GM06990 (cell line): ENCODE data around the gene MYO16.

Experiments
- DNase-seq: peaks from one replicate; pipeline ENCODE4 v3.0.0-alpha.2; 2011; ENCODE audit not compliant: insufficient read length; ENCODE audit errors: extremely low read depth
- H3K27me3 ChIP-seq: replicated peaks from 2 replicates; pipeline ENCODE4 v1.6.0; 2011; ENCODE audit warnings: low read length; ENCODE audit not compliant: control insufficient read depth, insufficient read depth
- H3K36me3 ChIP-seq: 2 replicates; pipeline ENCODE4 v1.5.1; 2011; ENCODE audit warnings: low read length; ENCODE audit not compliant: control insufficient read depth, insufficient read depth
- H3K4me3 ChIP-seq: replicated peaks from 2 replicates; pipeline ENCODE4 v1.5.1; 2011; ENCODE audit warnings: low read depth, mild to moderate bottlenecking, control low read depth, low read length
- TF ChIP-seq, protein P1 (sequence below): IDR thresholded peaks from 2 replicates; pipeline ENCODE4 v1.5.1; 2011; ENCODE audit warnings: low read length, control low read depth, mild to moderate bottlenecking, inconsistent platforms; ENCODE audit not compliant: insufficient read depth, poor library complexity, severe bottlenecking

MYO16 gene

DNA sequence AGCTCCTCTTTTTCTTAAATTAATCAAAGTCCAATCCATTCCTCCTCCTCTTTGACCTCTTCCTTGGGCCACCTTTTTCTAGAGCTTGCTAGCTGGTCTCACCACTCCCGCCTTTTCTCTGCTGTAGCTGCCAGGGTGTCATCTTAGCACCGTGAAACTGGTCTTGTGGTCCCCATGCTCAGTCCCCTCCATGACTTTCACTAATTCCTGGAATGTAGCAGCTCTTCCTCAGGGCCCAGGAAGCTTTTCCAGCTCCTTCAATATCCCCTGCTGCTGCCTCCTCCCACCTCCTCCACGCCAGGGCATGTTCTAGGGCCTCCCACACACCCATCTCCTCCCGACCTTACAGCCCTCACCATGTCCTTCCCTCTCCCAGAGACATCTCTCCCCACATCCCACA, 222.2 kb downstream of the MYO16 start:
- Histone ChIP-seq H3K36me3 (no peaks in the 10 kb centered on the region), H3K27me3 (no peaks in the 10 kb centered on the region), H3K4me3 (no peak overlapping the region)
- DNase-seq, result no peak
- TF ChIP-seq, protein P1, sequence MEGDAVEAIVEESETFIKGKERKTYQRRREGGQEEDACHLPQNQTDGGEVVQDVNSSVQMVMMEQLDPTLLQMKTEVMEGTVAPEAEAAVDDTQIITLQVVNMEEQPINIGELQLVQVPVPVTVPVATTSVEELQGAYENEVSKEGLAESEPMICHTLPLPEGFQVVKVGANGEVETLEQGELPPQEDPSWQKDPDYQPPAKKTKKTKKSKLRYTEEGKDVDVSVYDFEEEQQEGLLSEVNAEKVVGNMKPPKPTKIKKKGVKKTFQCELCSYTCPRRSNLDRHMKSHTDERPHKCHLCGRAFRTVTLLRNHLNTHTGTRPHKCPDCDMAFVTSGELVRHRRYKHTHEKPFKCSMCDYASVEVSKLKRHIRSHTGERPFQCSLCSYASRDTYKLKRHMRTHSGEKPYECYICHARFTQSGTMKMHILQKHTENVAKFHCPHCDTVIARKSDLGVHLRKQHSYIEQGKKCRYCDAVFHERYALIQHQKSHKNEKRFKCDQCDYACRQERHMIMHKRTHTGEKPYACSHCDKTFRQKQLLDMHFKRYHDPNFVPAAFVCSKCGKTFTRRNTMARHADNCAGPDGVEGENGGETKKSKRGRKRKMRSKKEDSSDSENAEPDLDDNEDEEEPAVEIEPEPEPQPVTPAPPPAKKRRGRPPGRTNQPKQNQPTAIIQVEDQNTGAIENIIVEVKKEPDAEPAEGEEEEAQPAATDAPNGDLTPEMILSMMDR, result no peak

DNA sequence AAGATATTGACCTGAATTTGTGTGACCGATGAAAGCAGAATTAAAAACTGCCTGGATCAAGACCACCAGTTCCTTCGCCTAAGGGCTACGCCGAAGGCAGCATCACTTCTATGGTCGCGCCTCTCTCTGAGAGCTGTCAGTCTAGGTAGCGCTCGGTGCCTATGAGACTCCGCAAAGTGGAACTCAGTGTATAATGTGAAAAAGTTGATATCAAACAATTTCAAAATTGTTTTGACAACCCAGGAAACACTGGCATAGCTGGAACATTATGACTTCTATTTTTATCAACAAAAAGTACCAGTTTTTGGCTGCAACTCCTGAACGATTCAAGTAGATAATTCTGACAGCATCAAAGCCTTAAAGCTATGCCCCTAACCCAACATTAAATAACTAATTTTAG, 223.6 kb downstream of the MYO16 start:
- TF ChIP-seq, protein P1, result no peak
- H3K27me3 ChIP-seq, result no peaks in the 10 kb centered on the region
- no peaks in the 10 kb centered on the region for H3K36me3 ChIP-seq
- H3K4me3 ChIP-seq, result no peak overlapping the region
- DNase-seq, result no peak

DNA sequence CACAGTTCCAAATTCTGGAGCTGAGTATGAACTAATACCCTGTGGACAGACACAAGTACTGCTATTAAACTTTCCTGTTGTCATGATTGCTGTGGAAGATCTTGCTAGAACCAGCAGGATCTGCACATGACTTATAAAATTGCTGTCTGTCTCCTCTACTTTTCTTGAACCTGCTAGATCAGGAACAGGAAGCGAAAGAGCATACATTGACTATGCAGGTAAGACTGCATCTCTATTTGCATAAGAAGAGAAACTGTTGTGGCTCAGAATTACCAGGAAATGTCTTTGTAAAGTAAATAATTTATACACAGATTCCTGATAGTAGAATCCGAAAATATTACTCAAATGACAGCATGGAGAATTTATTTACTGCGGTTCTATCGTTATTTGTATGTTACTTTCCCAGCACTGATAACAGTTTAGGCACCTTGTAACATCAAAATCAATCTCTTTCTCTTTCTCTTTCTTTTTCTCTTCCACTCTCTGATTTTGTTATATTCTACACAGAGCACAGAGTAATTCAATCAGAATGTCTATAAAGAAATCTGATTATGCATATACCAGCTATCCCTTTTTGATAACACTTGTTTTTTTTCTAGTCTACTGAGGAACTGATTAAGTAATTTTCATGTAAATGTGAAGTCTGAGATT, 226.5 kb downstream of the MYO16 start:
- TF ChIP-seq, protein P1, result no peak
- no peaks in the 10 kb centered on the region for H3K27me3 ChIP-seq
- no peak overlapping the region for H3K4me3 ChIP-seq
- no peaks in the 10 kb centered on the region for H3K36me3 ChIP-seq
- no peak for DNase-seq

DNA sequence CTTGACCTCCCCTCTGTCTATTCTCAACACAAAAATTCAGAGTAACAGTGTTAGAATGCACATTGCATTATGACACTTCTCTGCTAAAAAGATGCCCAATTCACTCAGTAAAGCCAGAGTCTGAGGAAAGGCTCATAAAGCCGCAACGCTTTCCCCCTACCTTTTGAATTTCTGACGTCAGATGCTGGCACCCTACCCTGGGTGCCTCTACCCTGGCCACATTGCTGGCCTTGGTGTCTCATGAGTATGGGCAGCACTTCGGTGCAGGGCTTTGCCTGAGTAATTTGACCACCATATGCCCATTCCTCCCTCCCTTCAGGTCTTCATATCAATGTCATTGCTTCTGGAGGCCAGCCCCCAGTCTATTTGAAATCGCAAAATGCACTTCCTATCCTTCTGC, 229.3 kb downstream of the MYO16 start:
- Histone ChIP-seq H3K27me3 (no peaks in the 10 kb centered on the region), H3K36me3 (no peaks in the 10 kb centered on the region), H3K4me3 (no peak overlapping the region)
- TF ChIP-seq, protein P1, result no peak
- no peak for DNase-seq

DNA sequence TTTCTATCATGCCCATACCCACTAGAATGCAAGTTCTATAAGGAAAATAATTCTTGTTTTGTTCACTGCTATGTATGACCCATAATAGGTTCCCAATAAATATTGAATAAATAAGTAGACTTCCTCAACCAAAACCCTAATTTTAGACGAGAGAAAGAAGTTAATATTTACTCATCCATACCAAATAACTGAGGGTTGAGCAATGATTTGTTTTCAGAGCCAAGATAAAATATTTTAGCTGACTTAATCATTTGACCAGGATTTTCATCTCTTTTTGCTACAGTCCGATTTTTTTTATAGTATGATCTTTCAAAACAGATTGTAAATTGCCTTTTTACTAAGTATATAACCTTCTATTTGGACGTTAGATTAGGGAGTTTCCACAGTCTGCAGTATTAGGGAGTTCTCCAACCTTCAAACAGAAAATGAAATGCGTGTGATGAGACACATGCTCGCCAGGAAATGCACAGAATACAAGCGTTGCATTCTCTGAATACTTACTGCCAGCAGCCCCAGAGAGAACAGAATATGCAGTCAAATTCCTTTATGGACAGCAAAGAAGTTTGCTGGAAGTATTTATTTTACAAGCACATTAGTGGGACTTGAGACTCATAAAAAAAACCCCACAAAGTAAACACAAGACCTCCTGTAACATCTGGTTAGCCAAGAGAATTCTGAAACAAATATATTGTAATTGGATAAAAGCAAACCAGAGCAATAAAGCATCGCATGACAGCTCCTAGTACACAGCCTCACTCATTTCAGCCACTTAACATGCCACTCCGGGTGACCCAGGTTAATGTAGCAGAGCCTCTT, 230.0 kb downstream of the MYO16 start:
- H3K27me3 ChIP-seq, result no peaks in the 10 kb centered on the region
- TF ChIP-seq, protein P1, result no peak
- no peak for DNase-seq
- H3K36me3 ChIP-seq, result no peaks in the 10 kb centered on the region
- no peak overlapping the region for H3K4me3 ChIP-seq
